HG03060 (cell line): ENCODE results near the gene HSD17B8.

ENCODE experiments used
- ATAC-seq: cut with Tn5 transposase; IDR thresholded peaks from one replicate; pipeline ENCODE4 v1.9.1; 2021; ENCODE audit warnings: low read depth, moderate number of reproducible peaks; ENCODE audit not compliant: unreplicated experiment

HSD17B8 gene

GRCh38 chr6:33204415-33205190, at the start of gene HSD17B8:
TSS of gene HSD17B8 (plus strand) at chr6:33204655. CDS start at chr6:33204669, 14 bp downstream.
- no peak for ATAC-seq

DNA sequence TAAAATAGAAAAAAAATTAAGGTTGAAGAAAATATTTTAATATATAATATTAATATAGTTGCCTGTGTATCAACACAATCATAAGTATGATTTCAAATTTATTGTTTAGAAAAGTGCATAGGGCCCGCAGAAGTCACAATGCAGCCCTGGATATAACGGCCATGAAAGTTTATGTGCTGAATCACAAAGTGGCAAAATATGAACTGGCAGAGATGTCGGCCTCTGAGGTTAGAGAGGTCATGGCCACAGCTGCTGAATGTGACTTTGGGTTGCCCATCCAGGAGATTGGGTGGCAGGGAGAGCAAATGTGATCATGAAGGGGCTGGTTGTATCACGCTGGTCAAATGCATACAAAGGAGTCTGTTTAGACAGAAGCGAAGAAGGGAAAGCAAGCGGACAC, 47.9 kb upstream of the HSD17B8 start:
- ATAC-seq: no peak

DNA sequence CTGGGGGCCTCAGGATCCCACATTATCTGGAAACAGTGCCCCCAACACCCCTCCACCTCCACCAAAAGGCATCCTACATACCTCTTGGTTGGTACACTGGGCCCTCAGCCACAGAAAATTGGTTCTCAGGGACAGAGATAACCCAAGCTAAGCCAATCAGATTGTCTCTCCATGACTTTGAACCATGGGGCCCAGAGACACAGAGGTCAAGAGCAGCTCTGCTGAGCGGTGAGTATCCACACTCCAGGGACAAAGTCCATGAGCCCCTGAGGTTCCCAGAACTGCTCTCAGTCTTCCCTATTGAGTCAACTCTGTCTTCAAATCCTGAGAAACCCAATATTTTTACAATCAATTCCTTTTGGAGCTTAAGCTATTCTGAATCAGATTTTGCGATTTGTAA, 47.5 kb upstream of the HSD17B8 start:
- no peak for ATAC-seq

DNA sequence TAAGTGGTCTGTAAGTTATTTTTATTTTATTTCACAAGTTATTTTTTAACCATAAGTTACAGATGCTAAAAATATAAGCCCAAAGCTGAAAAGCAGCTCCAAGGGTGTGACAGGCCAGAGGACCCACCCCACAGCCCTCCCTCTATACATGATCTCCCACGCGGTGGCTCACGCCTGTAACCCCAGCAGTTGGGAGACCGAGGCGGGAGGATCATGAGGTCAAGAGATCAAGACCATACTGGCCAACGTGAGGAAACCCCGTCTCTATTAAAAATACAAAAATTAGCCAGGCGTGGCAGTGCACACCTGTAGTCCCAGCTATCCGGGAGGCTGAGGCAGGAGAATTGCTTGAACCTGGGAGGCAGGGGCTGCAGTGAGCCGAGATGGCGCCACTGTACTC, 44.4 kb upstream of the HSD17B8 start:
- no peak for ATAC-seq

DNA sequence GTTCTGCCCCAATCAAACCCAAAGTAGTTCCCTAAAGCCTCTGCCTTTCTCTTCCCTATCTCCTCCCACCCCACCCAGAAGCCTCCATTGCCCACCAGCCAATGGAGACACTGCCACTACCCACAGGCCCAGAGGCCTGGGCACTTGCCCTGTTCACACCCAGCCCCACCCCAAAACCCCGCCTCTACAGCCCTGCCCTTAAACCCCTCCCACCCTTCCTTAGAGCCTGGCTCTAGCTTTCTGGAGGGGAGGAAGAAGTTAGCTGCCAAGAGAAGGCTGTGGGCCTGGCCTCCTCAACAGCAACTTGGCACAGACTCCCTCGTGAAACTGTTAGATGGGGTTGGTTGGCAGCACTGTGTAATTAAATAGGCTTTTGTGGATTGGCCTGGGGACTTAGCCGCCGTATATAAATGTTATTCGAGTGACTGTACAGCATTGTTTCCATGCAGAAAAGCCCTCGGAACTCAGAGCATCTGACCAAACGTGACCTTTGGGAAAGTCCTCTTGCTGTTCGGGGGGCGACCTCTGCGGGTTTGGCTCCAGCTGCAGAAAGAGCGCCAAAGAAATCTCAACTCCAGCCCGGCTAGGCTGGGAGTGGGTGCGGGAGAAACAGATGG, 43.6 kb upstream of the HSD17B8 start:
- ATAC-seq: no peak

DNA sequence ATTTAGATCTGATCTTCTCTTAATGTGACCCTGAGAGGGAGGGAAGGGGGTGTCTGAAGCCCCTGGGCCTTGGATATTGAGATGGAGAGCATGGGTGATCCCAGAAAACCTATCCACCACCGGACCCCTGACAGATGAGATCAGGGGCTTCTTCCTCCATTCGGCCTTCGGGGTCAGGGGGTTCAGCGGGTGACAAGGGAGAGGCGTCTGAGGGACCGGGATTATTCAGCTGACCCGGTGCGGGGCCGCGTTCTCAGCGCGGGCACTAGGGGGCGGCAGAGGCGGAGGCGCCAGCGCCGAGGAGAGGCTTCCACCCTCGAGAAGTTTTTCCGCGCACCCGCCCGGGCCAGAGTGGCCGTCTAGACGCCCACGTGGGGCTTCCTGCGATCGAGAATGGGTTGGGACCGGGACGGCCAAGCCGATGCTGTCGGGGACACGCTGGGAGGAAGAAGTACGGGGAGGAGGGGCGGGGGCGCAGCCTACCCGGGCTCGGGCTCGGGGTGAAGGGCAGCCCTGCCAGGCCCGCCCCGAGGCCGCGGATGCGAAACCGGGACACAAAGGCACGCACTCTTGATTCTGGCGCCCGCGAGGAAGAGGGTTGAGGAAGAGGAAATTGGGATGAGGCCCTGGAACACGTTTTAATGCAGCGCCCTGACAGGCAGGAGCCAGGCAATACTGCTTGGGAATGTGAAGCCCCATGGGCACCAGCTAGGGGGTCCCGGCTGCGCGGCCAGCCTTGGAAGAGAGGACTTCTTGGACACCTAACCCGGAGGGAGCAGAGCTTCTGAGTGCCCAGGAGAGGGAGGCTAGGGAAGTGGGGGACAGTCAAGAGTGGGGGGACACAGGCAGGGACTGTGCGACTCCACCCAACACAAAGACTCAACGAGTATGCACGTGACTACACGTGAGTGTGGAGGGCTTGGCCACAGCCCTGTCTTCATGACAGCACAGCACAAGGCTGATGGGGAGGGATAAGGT, 42.8 kb upstream of the HSD17B8 start:
- no peak for ATAC-seq

DNA sequence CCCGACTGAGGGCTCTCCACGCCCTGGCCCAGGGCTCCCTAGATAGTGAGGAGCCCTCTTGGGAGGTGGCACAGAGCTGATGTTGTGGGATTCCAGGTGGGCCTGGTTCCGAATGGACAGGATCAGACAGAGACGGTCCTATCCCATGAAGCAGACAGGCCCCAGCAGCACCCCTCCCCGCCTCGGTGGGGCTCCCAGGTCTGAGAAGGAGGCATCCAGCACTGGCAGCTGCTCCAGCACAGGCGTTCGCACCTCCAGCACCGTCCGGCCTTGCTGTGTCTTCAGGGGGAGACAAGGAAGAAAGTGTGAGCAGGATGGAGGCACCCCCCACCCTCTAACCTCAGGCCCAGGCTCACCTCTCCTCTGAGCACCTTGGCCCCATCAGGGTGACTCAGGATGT, 40.9 kb upstream of the HSD17B8 start:
- no peak for ATAC-seq

DNA sequence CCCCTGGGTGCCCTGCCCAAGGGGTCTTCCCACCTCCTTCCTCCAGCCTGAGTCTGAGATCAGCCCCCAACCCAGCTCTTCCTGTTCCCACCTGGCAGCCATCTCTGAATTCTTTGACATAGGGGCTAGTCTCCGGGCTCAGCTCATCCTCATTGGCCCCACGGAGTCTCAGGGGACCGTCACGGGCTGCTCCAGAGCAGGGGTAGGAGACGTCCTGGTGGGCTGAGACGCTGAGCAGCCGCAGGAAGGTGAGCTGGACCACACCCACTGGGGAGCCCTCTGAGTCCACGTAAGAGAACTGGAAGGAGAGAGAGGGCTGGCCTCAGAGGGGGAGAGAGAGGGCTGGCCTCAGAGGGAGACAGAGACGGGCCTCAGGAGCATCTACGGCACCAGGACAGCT, 40.3 kb upstream of the HSD17B8 start:
- ATAC-seq: no peak

GRCh38 chr6:33164665-33165373, 39.6 kb upstream of the HSD17B8 start:
- no peak for ATAC-seq

DNA sequence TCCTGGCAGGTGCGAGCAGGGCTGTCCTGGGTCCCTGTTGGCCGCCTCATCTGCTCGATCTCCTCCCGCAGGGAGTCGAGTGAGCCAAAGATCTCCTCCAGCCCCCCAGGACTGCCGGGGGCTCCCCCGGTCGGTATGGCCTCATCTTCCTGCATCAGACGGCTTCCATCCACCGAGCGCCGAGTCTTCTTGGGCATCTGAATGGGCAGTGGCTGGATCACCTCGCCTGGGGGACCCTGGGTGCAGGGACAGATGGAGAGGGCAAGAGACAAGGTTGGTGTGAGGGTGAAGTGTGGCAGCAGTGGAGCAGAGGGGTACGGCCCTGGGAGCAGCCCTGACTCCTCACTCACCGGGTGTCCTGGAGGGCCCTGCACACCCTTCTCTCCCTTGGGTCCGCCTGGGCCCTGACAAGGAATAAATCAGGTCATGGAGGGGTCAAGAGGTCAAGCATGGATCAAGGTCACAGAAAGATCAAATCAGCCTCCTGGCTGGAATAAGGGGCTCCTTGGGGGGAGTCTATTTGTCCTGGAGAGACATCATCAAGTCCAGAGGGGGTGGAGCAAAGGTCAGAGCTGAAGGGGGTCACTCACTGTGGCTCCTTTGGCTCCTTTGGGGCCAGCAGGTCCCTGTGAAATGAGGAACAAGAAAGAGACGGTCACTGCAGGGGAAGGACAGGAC, 38.7 kb upstream of the HSD17B8 start:
- ATAC-seq: no peak

DNA sequence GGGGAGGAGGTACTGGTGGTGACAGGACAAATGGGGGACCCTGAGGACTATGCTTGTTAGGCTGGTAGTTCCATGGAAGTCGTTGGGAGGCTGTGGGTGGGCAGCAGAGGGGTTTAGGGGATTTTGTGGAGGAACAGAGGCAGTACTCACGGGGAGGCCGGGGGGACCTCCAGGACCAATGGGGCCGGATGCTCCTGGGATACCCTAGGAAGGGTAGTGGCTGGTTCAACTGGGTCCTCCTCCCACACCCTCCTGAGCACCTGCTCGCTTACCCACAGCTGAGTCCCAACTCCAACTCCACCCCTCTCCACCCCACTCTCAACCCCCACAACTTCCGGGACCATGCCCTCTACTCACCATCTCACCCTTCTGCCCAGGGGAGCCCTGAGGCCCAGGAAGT, 38.1 kb upstream of the HSD17B8 start:
- no peak for ATAC-seq

DNA sequence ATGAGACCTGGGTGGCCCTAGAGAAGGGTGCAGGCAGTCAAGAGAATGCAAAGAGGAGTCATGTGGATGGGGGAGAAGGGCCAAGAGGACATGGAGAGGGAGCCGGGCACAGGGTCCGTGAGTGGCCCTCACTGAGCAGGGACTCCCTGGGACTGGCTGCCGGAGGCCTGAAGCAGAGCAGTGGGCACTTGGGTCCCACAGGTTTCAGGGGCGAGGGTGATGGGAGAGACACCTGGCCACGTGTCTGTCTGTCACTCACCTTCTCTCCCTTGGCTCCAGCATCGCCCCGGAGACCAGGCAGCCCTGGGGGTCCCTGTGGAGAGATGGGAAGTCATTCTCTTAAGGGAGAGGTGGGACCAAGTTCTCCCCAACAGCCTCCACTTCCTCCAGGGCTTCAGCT, 37.6 kb upstream of the HSD17B8 start:
- ATAC-seq: no peak

GRCh38 chr6:33167374-33168283, 36.8 kb upstream of the HSD17B8 start:
- ATAC-seq: no peak

GRCh38 chr6:33168284-33168601, 36.2 kb upstream of the HSD17B8 start:
- ATAC-seq: no peak

DNA sequence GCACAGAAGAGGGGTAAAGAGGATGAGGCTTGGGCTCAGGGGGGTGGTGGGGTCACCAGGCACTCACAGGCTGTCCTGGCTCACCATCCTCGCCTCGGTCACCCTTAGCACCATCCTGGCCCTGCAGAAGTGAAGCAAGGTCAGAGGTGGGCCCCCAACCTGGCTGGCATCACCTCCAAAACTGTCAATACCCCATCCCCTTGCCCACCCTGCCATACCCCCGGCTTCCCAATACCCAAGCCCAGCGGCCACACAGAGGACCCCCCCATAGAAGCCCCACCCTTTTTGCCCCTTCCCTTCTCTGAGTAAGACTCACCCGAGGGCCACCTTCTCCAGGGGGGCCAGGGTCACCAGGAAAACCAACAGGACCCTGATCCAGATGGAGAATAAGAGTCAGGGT, 35.8 kb upstream of the HSD17B8 start:
- ATAC-seq: no peak

DNA sequence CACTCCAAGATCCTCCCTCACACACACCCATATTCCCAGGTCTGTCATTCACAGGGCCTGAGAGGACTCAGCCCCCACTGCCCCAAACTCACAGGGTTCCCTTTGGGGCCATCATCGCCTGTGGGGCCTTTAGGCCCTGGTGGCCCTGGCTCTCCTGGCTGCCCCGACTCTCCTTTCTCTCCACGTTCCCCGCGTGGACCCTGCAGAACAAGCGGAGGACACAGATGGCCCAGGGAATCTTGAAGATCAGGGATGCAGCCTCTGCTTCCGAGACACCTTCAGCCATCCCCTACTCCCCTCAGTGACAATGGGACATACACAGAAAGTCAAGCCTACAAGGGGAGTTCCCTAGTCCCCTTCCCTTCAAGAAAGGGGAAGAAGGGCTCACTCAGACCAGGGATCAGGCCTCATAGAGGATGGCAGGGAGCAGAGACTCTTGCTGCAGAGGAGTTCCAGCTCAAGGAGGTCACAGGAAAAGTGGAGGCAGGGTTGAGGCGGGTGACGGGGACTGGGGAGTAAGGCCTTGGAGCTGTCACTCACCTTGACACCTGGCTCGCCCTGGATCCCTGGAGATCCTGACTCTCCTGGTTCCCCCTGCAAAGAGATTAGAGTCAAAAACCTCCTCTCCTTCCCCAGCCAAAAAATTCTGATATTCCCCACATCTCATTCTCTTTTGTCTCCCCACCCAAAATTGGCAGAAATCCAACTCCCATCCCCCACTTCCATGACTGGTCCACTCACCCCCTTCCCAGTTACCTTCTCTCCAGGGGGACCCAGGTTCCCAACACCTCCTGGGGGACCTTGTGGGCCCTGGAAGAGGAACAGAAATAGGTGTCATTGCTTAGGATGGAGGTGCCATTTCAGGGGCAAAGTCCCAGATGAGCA, 34.9 kb upstream of the HSD17B8 start:
- ATAC-seq: no peak

DNA sequence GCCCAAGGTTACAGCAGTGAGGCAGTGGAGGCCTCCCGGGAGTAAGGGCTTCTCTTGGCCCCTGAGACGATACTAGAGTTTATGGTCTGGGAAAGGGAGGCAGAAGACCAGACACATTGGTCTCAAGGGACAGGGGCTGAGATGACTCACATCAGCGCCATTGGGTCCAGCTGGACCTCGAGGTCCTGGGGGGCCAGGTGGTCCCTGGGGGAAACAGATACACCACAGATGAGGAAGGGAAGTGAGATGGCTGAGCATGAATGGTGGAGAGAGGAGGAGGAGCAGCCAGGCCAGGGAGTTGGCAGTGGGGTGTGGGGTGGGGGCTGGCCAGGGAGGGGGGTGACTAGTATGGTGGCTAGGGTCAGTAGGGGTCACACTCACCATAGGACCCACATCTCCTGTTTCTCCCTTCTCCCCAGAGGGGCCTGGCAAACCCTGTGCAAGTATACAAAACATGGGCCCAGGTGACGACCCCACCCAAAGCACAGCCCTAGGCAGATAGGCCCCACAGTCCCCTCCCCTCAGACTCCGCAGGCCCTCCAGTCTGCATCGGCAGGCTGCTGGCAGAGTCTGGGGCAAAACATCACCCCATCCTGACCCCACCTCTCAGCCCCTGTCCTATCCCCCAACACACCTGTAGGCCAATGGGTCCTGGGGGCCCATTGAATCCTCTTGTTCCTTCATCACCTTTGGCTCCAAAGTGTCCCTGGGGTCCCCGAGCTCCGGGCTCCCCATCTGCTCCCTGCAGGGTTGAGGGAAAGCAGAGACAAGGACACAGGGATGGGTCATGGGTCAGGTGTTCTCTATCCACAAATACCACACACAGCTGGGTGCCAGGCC, 34.1 kb upstream of the HSD17B8 start:
- ATAC-seq: no peak
